H9 (cell line): Measurements from ENCODE around the gene PGF. TPM values are rescaled to one million over a fixed set of nuclear protein-coding genes. Genes with fewer than 3 reads are reported as not detected.
"Not testable (repeated sequence)": the region's sequence is repeated elsewhere in the genome, so short reads cannot be mapped to it uniquely, and the experiment has no call there.

Experiments used
- DNase-seq: peaks from one replicate; pipeline ENCODE4 v3.0.0-alpha.2; 2017
- H2AFZ ChIP-seq: one replicate; pipeline ENCODE4 v1.6.1; 2013; ENCODE audit warnings: mild to moderate bottlenecking, low read length, control low read depth, moderate library complexity
- H2AK5ac ChIP-seq: 2 replicates; pipeline ENCODE4 v1.6.1; 2013; ENCODE audit warnings: low read length, control low read depth, mixed read lengths; ENCODE audit not compliant: insufficient read length
- H2BK120ac ChIP-seq: one replicate; pipeline ENCODE4 v1.6.1; 2013; ENCODE audit warnings: low read depth, mild to moderate bottlenecking, low read length, control low read depth, inconsistent platforms; ENCODE audit not compliant: poor library complexity, severe bottlenecking
- H2BK12ac ChIP-seq: 2 replicates; pipeline ENCODE4 v1.6.1; 2013; ENCODE audit warnings: low read length, control low read depth, mixed read lengths, low read depth; ENCODE audit not compliant: insufficient read length
- H2BK15ac ChIP-seq: 2 replicates; pipeline ENCODE4 v1.6.1; 2013; ENCODE audit warnings: low read depth, low read length, control low read depth
- H2BK20ac ChIP-seq: one replicate; pipeline ENCODE4 v1.6.1; 2013; ENCODE audit warnings: low read depth, mild to moderate bottlenecking, low read length, control low read depth, inconsistent platforms; ENCODE audit not compliant: poor library complexity, severe bottlenecking
- H2BK5ac ChIP-seq: 2 replicates; pipeline ENCODE4 v1.6.1; 2013; ENCODE audit warnings: low read length, control low read depth, mixed read lengths; ENCODE audit not compliant: insufficient read length
- H3K14ac ChIP-seq: 2 replicates; pipeline ENCODE4 v1.6.1; 2013; ENCODE audit warnings: low read length, control low read depth; ENCODE audit not compliant: insufficient read depth
- H3K18ac ChIP-seq: 2 replicates; pipeline ENCODE4 v1.6.1; 2013; ENCODE audit warnings: low read depth, mild to moderate bottlenecking, mixed read lengths, low read length, control low read depth; ENCODE audit not compliant: insufficient read length
- H3K23ac ChIP-seq: 2 replicates; pipeline ENCODE4 v1.6.1; 2013; ENCODE audit warnings: low read length, control low read depth, mixed read lengths, low read depth; ENCODE audit not compliant: insufficient read length
- H3K23me2 ChIP-seq: 2 replicates; pipeline ENCODE4 v1.6.1; 2013; ENCODE audit warnings: low read depth, mild to moderate bottlenecking, mixed read lengths, low read length, control low read depth; ENCODE audit not compliant: insufficient read length, poor library complexity, severe bottlenecking
- H3K27ac ChIP-seq: 2 replicates; pipeline ENCODE4 v1.5.1; 2013; ENCODE audit warnings: low read length, control low read depth, mixed read lengths, low read depth; ENCODE audit not compliant: insufficient read length
- H3K27me3 ChIP-seq: 2 replicates; pipeline ENCODE4 v1.6.1; 2013; ENCODE audit warnings: low read length, control low read depth, inconsistent platforms; ENCODE audit not compliant: insufficient read depth
- H3K4ac ChIP-seq: 2 replicates; pipeline ENCODE4 v1.6.1; 2013; ENCODE audit warnings: low read depth, mild to moderate bottlenecking, control low read depth, inconsistent platforms, low read length, moderate library complexity
- H3K4me1 ChIP-seq: 2 replicates; pipeline ENCODE4 v1.6.1; 2013; ENCODE audit warnings: low read length, control low read depth, inconsistent platforms; ENCODE audit not compliant: insufficient read depth
- H3K4me2 ChIP-seq: 2 replicates; pipeline ENCODE4 v1.6.1; 2013; ENCODE audit warnings: low read length, control low read depth, mixed read lengths; ENCODE audit not compliant: insufficient read length, insufficient read depth
- H3K56ac ChIP-seq: 2 replicates; pipeline ENCODE4 v1.6.1; 2013; ENCODE audit warnings: low read depth, mild to moderate bottlenecking, mixed read lengths, low read length, control low read depth; ENCODE audit not compliant: insufficient read length
- H3K79me1 ChIP-seq: 2 replicates; pipeline ENCODE4 v1.6.1; 2013; ENCODE audit warnings: low read depth, mild to moderate bottlenecking, moderate library complexity, low read length, control low read depth, inconsistent platforms; ENCODE audit not compliant: insufficient read depth, poor library complexity, severe bottlenecking
- H3K79me2 ChIP-seq: 2 replicates; pipeline ENCODE4 v1.6.1; 2013; ENCODE audit warnings: low read length, control low read depth, inconsistent platforms; ENCODE audit not compliant: insufficient read depth
- H3K9ac ChIP-seq: 2 replicates; pipeline ENCODE4 v1.6.1; 2013; ENCODE audit warnings: low read length, control low read depth, mixed read lengths; ENCODE audit not compliant: insufficient read length; ENCODE audit errors: extremely low read depth
- H3K9me3 ChIP-seq: one replicate; pipeline ENCODE4 v1.6.1; 2013; ENCODE audit warnings: low read depth, low read length, inconsistent platforms; ENCODE audit not compliant: control insufficient read depth
- H3T11ph ChIP-seq: one replicate; pipeline ENCODE4 v1.6.1; 2013; ENCODE audit warnings: mild to moderate bottlenecking, low read length, control low read depth, inconsistent platforms
- H4K20me1 ChIP-seq: one replicate; pipeline ENCODE4 v1.6.1; 2013; ENCODE audit not compliant: control insufficient read depth, insufficient read length, insufficient read depth
- H4K5ac ChIP-seq: 2 replicates; pipeline ENCODE4 v1.6.1; 2013; ENCODE audit warnings: low read depth, mild to moderate bottlenecking, mixed read lengths, low read length, control low read depth; ENCODE audit not compliant: insufficient read length
- H4K8ac ChIP-seq: replicated peaks from 2 replicates; pipeline ENCODE4 v1.6.1; 2013; ENCODE audit warnings: low read length, control low read depth, mixed read lengths, low read depth; ENCODE audit not compliant: insufficient read length
- H4K91ac ChIP-seq: 2 replicates; pipeline ENCODE4 v1.6.1; 2013; ENCODE audit warnings: low read depth, mild to moderate bottlenecking, moderate library complexity, mixed read lengths, low read length, control low read depth; ENCODE audit not compliant: insufficient read length
- H3K27ac Mint-ChIP-seq, 3 experiments: 2 replicates in 2 of 3; 3 replicates in 1 of 3; pipeline ENCODE4 v1.8.0; 2020 to 2021; ENCODE audit warnings: mixed read lengths in 3 of 3, mild to moderate bottlenecking in 1 of 3, moderate library complexity in 1 of 3
- H3K27me3 Mint-ChIP-seq: 2 replicates; pipeline ENCODE4 v1.8.0; 2021; ENCODE audit warnings: low read depth, mild to moderate bottlenecking, moderate library complexity, mixed read lengths
- H3K36me3 Mint-ChIP-seq, 3 experiments: 2 replicates in 2 of 3; 3 replicates in 1 of 3; pipeline ENCODE4 v1.8.0; 2020 to 2021; ENCODE audit warnings: low read depth in 3 of 3, mixed read lengths in 3 of 3; ENCODE audit not compliant: insufficient read depth in 1 of 3
- H3K4me1 Mint-ChIP-seq, 2 experiments: 2 replicates each; pipeline ENCODE4 v1.8.0; 2020; ENCODE audit warnings: mixed read lengths in 2 of 2
- H3K4me3 Mint-ChIP-seq, 2 experiments: 2 replicates in 1 of 2; 3 replicates in 1 of 2; pipeline ENCODE4 v1.8.0; 2020 to 2021; ENCODE audit warnings: mild to moderate bottlenecking in 2 of 2, mixed read lengths in 2 of 2, moderate library complexity in 1 of 2
- H3K9me3 Mint-ChIP-seq, 2 experiments: 2 replicates in 1 of 2; 3 replicates in 1 of 2; pipeline ENCODE4 v1.8.0; 2020; ENCODE audit warnings: mild to moderate bottlenecking in 2 of 2, mixed read lengths in 2 of 2, moderate library complexity in 1 of 2
- WGBS: extraction: QIAGEN DNeasy Blood & Tissue Kit; methylation state at CpG from one replicate; pipeline ENCODE4 v1.1.7; 2013; ENCODE audit warnings: missing lambda C conversion rate, low lambda C conversion rate, mixed read lengths; ENCODE audit not compliant: insufficient read length; ENCODE audit errors: extremely low coverage; 5-methylcytosine and 5-hydroxymethylcytosine counted together
- total RNA-seq: library from RNA; stranded (reverse); gene quantifications from 2 replicates; pipeline ENCODE4 v1.2.1, GENCODE V29; 2021

PGF gene
- total RNA-seq, 1 experiment from 2014 or later: 2.3 TPM

DNA sequence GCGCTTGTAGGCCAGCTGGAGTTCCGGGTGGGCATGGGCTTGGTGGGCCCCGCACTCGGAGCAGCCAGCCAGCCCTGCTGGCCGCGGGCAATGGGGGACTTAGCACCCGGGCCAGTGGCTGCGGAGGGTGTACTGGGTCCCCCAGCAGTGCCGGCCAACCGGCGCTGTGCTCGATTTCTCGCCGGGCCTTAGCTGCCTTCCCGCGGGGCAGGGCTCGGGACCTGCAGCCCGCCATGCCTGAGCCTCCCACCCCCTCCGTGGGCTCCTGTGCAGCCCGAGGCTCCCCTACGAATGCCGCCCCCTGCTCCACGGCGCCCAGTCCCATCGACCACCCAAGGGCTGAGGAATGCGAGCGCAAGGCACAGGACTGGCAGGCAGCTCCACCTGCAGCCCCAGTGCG lies 38.8 kb upstream of the PGF start:
- H3K4ac ChIP-seq, H4K20me1 ChIP-seq, H2BK120ac ChIP-seq, H2BK12ac ChIP-seq, H3K23me2 ChIP-seq, H3K27ac ChIP-seq, H3K18ac ChIP-seq, H2AFZ ChIP-seq, H3K56ac ChIP-seq, H3K27me3 ChIP-seq, DNase-seq, H2BK20ac ChIP-seq, H3K27ac Mint-ChIP-seq, H3K36me3 Mint-ChIP-seq, H3K4me3 Mint-ChIP-seq, H3K14ac ChIP-seq, H4K8ac ChIP-seq, H3K23ac ChIP-seq, H2BK5ac ChIP-seq, H2BK15ac ChIP-seq, H3K79me1 ChIP-seq, H3T11ph ChIP-seq, H3K27me3 Mint-ChIP-seq, H3K9ac ChIP-seq, H4K5ac ChIP-seq, H4K91ac ChIP-seq, H3K4me1 ChIP-seq, H3K4me1 Mint-ChIP-seq, H3K9me3 Mint-ChIP-seq, H3K9me3 ChIP-seq, H2AK5ac ChIP-seq, H3K79me2 ChIP-seq, H3K4me2 ChIP-seq: not testable (repeated sequence)
- WGBS: no CpG with 5 or more reads among the region's 28 CpGs
